ENCODE measurements around the gene SLIRP.
A peak's percentile ranks its signal among the peaks of the same experiment; 100 is the strongest.
"Not testable (repeated sequence)": the region's sequence is repeated elsewhere in the genome, so short reads cannot be mapped to it uniquely, and the experiment has no call there.

Gene SLIRP

DNA sequence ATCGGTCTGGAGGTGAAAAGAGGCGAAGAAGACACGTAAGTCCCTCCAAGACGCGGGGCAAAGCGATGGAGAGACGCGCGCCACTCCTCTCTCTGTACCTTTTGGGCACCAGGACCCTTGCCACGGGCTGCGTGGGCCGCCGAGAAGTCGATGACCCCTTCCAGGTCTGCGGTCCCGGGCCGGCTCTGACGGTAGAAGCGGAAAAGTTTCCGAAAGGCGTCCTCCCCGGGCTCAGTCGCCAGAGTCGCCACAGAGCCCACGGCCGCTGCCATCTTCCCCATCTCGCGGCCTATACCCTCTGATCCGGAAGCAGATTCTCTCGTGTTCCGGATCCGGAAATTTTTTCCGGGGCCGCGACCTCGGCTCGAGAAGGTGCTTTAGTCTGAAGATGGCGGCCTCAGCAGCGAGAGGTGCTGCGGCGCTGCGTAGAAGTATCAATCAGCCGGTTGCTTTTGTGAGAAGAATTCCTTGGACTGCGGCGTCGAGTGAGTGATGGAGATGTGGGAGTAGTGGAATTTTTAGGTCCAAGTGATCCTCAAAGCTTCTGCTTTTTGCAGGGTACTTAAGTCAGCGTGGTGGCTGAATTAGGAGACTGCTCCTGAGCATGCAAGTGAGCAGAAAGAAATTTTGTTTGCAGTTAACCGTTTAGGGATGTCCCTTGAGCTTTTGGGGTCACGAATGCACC, at the start of gene SLIRP, which contains the start of gene ALKBH1:
SLIRP (plus strand) TSS at position 380 of the 685 bp plus-strand sequence; CDS start at position 389, 9 bp downstream.
ALKBH1 (minus strand) TSS at position 300 of the 685 bp plus-strand sequence; CDS start at position 281, 19 bp downstream.
- peak; percentile 85 for DNase-seq

DNA sequence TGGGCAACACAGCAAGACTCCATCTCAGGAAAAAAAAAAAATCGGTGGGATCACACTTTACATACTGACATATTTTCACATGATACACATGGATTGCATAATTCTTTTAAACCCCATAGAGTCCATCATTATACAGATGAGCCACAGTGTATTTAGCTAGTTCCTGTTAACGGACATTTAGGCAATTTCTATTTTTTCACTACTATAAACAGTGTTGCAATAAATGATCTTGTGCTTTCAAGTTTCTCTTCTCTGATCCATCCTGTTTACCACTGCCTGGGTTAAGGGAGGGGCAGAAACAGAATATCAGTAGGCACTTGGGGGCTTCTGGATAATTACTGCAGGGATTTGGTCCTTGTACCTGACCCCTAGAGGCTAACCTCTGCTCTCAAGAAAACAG, 48.1 kb upstream of the SLIRP start:
- DNase-seq, result no peak

DNA sequence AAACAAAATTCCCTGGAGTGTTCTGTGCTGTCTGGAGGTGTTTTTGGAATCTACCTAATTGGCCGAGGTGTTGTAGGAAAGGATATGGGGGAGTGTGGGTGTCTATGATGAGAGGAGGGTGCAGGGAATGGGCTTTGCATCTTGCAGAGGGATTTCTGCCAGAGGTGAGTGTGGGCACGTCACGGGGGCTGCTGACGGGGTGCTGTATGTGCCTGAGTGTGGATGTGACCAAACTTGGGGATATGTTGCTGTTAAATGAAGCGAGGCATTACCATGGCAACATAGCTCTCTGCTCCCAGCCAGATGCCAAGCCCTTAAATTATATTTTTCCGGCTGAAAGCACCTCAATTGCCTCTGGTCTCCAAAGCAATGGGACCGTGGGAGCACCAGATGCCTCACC, 47.1 kb upstream of the SLIRP start:
- DNase-seq, result no peak

DNA sequence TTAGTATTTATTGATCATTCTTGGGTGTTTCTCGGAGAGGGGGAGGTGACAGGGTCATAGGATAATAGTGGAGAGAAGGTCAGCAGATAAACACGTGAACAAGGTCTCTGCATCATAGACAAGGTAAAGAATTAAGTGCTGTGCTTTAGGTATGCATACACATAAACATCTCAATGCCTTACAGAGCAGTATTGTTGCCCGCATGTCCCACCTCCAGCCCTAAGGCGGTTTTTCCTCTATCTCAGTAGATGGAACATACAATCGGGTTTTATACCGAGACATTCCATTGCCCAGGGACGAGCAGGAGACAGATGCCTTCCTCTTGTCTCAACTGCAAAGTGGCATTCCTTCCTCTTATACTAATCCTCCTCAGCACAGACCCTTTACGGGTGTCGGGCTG, 46.3 kb upstream of the SLIRP start:
- DNase-seq, result not testable (repeated sequence)

DNA sequence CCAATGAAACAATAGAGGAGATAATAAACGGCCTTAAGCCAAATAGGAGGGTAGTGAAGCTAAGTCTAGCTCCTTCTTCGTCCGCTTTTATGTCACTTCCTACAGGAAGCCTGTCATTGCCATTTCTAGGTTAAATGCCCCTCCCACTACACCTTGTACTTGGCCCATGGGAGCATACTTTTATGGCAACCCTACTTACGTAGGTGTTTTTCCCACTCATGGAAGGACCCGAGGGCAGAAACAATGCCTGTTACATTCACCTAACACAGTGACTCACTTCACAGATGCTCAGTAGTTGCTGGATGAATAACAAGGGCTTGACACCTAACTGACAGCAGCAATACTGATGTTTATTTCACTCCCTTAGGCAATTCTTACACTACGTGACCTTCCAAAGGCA, 44.6 kb upstream of the SLIRP start:
- no peak for DNase-seq

DNA sequence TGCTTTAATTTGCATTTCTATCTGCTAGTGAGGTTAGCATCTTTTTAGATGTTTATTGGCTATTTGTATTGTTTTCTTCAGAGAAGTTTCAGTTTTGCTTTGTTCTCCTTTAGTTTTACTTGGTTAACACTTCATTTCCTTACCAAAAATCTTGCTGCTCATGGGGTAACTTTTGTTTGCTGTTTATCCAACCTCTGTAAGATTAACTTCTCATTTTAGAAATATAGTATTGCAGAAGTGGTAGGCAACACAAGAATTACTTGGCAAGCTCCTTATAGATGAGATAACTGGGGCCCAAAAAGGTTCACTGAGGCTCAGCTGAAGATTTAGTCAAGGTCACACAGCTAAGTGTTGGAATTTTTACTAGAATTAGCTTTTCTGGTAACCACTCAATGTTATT, 40.6 kb upstream of the SLIRP start:
- DNase-seq, result no peak

DNA sequence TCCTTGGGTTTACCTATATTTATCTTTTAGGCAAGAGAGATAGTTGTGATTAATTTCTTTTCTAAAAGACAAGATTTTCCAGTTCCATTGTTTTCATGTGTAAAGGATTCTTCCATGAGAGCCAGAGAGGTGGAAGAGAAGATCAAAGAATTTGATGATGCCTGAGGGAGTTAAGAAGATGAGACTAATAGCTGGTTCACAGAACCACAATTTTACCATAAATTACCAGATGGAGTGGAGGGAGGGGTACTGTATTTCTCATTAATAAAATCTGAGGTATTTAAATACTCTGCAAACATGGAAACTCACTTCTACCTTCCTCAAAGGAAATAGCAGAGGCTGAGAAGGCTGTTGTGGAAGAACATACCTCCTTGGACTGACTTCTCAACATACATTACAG, 34.7 kb upstream of the SLIRP start:
- DNase-seq, result no peak

GRCh38 chr14:77674931-77675330, 33.0 kb upstream of the SLIRP start:
- no peak for DNase-seq

DNA sequence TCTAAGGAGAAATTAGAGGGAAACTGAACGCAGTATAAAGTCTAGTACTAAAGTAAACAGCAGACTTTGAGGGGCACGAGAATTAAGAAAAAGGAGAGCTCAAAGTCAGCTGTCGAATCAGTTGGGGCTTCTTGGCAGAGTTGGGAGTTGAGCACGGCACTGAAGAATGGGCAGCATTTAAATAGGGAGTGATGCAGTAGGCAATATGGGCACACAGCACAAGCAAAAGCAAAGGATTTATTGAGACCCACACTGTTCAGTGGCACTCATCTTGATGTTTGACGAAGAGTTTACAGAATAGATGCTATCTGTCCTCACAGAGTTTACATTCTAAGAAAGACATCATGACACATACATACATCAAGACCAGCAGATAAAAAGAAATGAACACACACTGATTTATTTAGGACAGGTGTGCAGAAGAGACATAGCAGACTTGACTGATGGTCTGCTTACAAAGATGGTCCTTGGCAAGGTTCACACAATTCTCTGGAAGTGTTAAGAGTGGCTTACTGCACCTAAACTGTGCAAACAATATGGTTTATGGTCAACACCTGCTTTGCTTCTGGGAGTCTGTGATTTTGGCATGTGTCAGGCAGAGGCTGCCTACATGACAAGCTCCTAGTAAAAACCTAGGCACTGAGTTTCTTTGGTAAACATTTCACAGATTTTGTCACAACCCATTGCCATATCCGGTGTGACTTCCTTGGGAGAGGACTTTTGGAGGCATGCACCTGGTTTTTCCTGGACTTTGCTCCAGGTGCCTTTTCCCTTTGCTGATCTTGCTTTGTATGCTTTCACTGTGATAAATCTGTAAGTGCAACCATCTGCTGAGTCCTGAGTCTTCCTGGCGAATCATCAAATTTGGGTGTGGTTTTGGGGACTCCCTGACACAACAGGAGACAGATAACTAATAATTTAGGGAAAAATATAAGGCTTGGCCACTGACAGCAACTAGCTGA, 26.4 kb upstream of the SLIRP start:
- DNase-seq, result no peak

DNA sequence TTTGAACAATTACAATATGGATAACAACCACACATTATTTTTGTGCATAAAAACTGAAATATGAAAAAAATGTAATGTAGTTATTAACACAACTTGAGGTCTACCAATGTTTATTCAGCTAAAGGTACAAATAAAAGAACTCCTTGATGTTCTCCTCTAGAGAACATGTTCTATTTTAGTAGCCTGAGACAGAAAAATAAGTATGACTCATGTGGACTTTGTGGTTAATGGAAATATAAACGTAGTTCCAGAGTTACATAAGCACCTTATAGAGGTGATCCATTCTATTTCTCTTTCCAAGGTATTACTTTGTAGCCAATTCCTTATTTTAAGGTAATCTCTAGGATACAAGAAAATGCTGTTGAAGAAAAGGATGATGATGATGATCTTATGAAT, 25.7 kb upstream of the SLIRP start:
- DNase-seq, result no peak

- DNase-seq, result no peak
Measured at GRCh38 chr14:77691259-77691658, 16.6 kb upstream of the SLIRP start.

- DNase-seq, result peak; percentile 31
Measured at GRCh38 chr14:77707355-77707723, 564 bp upstream of the SLIRP start.

DNA sequence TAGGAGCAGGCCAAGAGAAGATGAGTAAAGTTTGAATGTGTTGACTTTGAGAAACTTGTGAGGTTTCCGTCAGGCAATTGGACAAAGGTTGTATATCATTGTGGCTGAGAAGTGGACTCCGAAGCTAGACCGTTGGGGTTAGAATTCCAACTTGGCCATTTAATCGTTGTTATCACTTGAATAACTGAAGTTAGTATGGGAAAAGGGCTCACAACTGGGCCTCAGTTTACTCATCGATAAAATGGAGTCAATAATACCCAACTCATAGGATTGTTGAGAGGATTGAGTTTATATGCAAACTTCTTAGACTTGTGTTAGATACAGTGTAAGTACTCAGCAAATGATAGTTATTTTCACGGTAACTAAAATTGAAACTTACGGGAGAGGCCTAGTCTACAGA, 846 bp downstream of the SLIRP start:
- no peak for DNase-seq

- no peak for DNase-seq
Measured at GRCh38 chr14:77709412-77709811, 1.5 kb downstream of the SLIRP start.

- DNase-seq, result no peak
Measured at GRCh38 chr14:77710364-77710763, 2.5 kb downstream of the SLIRP start.

DNA sequence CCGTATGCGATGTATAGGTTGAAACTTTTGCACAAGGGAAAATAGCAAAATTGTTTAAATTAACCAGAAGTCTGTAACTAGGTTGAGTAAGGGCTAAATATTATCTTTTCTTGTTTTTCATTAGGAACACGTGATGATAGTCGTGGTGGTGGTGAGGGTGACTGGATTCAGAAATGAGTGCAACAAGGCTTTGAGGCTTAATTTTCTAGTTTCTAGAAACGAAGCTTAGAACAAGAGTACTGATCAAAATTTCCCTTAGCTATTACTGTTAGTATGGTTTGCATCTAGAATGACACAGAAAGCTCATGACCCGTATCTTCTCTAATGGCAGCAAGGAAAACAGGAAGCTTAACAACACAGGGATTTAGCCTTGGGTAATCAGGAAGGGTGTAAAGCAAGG, 7.0 kb downstream of the SLIRP start:
- no peak for DNase-seq

DNA sequence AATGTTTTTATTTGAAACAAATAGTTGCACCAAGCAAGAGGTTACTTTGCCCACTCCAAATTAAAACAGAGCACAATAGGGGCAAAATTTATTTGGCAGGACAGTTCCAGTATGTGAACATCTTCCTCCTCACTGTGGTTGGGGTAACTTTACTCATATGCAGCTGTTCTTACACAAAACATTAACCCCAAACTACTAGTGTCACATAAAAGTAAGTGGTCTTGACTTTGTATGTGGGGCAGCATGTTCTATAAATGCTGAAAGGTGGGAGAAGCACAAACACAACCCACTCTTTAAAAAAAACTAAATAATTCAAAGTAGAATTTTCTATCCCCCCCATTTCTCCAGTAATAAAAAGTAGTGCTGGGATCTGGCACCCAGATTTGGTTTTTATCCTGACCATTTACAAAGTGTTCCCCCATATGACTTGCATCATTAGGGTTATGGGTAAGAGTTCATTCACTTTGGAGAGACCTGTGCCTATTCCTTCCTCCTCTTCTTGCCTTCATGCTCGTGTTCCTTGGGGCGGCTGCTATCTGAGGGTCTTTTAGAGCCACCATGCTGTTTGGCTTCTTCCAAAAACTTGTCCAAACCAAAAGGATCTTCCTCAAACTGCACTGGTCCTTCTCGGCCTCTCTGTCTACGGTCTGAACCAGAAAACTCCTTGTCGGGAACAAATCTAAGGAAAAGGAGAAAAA, 9.9 kb downstream of the SLIRP start:
- DNase-seq, result no peak

DNA sequence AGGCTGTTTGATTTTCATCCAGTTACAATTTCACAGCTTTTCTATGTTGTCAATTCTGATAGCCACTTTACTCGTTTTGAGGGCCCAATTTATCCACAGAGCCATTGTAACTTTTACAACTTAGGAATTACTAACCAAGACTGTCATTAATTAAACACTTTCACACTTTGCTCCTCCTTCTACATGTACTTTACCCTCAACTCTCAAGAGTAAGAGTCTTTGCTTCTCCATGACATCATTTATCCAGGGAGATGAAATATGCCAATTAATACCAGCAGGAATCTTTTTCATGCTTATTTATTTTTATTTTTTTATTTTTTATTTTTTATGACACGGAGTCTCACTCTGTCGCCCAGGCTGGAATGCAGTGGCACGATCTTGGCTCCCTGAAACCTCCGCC, 13.5 kb downstream of the SLIRP start:
- no peak for DNase-seq

DNA sequence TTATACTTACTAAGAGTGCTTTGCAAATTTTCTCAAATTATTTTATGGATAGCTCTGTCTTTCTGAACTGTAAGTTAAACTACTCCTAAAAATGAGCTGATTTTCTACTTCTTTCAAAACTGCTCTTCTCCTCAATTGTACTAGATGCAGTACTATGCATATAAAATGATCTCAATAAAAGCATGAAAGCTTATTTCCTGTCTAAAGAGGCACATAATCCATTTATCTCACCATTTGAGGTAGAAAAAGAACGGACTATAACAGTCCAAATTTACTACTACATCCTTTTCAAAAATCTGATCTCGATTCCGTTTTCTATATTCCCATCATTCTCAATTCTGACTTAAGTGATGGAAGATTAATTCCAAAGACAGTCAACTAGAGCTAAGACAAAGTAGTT, 14.4 kb downstream of the SLIRP start:
- DNase-seq, result no peak

GRCh38 chr14:77730976-77731497, 23.1 kb downstream of the SLIRP start:
- DNase-seq, result no peak

DNA sequence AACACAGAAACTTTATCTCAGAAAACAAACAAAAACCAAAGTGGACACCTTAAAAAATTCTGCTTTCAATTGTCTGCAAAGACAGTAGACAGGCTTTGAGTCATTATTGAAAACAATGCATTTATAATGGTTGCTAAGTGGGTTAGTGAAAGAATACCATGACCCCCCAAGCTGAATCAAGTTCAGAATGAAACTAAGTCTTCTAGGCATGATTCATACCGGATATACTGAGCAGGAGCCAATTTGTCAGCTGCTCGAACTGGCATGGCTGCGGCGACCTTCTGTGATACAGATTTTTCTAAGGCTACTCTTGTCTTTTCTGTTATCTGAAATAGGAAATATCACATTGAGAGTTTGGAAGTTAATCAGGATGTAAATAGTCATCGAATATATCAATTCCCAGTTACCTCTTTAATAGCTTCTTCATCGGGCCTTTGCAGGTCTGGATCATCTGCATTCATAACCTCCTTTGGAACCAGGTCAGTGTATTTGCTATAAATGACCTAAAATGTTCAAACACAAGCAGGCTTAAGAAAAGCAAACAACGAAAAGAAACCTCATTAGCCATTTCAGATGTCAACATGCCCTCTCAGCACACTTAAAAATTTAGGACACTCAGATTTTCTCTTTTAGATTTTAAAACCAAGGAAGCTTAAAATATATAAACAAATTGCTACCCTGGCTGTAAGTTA, 30.8 kb downstream of the SLIRP start:
- DNase-seq, result peak; percentile 21

DNA sequence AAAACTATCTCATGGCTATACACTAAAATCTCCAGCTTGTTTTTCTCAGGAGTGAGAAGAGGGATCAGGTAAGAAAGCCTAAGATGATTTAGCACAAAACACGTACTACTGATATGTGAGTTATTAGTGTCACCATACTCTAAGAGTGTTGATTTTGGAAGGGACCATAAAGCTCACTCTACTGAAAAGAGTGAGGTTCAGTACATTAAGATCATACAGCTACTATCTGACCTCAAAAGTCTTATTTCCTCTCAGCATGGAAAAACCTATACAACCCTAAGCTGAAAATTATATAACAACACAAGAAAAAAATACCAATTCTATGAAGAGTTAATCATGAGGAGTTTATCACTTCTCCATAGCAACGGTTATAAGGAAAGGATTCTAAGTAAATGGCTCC, 33.5 kb downstream of the SLIRP start:
- DNase-seq, result no peak
